SU-DHL-6 (cell line): ENCODE data around the gene TAF11L3.
"Not testable (repeated sequence)": the region's sequence is repeated elsewhere in the genome, so short reads cannot be mapped to it uniquely, and the experiment has no call there.

ENCODE experiments used
- H2AFZ ChIP-seq: fragments of 200-600 bp; sonication (generic); 2 replicates; pipeline ENCODE4 v1.6.1; 2014; ENCODE audit warnings: low read depth, mild to moderate bottlenecking, moderate library complexity, mixed read lengths, antibody characterized with exemption, low read length; ENCODE audit not compliant: severe bottlenecking
- H3F3A ChIP-seq: fragments of 200-600 bp; shearing (Covaris generic); 2 replicates; pipeline ENCODE4 v1.6.0; 2016; ENCODE audit warnings: antibody characterized with exemption, mild to moderate bottlenecking; ENCODE audit not compliant: insufficient read depth
- H3K27ac ChIP-seq: fragments of 200-600 bp; sonication (generic); 2 replicates; pipeline ENCODE4 v1.5.1; 2016; ENCODE audit warnings: low read depth, mild to moderate bottlenecking, low read length, moderate library complexity, mixed read lengths
- H3K27me3 ChIP-seq: fragments of 200-600 bp; sonication (generic), shearing (Covaris generic); 2 replicates; pipeline ENCODE4 v1.6.0; 2014; ENCODE audit warnings: mild to moderate bottlenecking, low read length
- H3K36me3 ChIP-seq: fragments of 200-600 bp; sonication (generic); 2 replicates; pipeline ENCODE4 v1.6.1; 2014; ENCODE audit warnings: mild to moderate bottlenecking, low read length, mixed read lengths
- H3K4me2 ChIP-seq: fragments of 300-600, 200-600 bp; shearing (Covaris generic), sonication (generic); 2 replicates; pipeline ENCODE4 v1.6.0; 2014; ENCODE audit warnings: low read length, low read depth, mild to moderate bottlenecking; ENCODE audit not compliant: poor library complexity, severe bottlenecking
- H3K4me3 ChIP-seq: fragments of 200-600 bp; sonication (generic); 2 replicates; pipeline ENCODE4 v1.5.1; 2014; ENCODE audit warnings: antibody characterized with exemption, low read length, mild to moderate bottlenecking, mixed read lengths; ENCODE audit not compliant: insufficient read depth, poor library complexity, severe bottlenecking
- H3K79me2 ChIP-seq: fragments of 200-600 bp; sonication (generic); 2 replicates; pipeline ENCODE4 v1.6.1; 2014; ENCODE audit warnings: mild to moderate bottlenecking, low read length, moderate library complexity; ENCODE audit not compliant: insufficient read depth
- H3K9ac ChIP-seq: fragments of 200-600 bp; sonication (generic); 2 replicates; pipeline ENCODE4 v1.7.0; 2014; ENCODE audit warnings: mild to moderate bottlenecking, low read length
- H3K9me2 ChIP-seq: fragments of 200-600 bp; sonication (generic); replicated peaks from 2 replicates; pipeline ENCODE4 v1.6.1; 2014; ENCODE audit warnings: low read length; ENCODE audit not compliant: insufficient read depth
- H3K9me3 ChIP-seq: fragments of 200-600 bp; sonication (generic); 2 replicates; pipeline ENCODE4 v1.6.1; 2014; ENCODE audit warnings: low read length, mixed read lengths; ENCODE audit not compliant: insufficient read depth
- H4K20me1 ChIP-seq: fragments of 200-600 bp; sonication (generic); 2 replicates; pipeline ENCODE4 v1.6.1; 2014; ENCODE audit warnings: low read depth, mild to moderate bottlenecking, antibody characterized with exemption, low read length, moderate library complexity, mixed read lengths
- EZH2phosphoT487 ChIP-seq: fragments of 200-600 bp; sonication (generic), shearing (Covaris generic); conservative IDR thresholded peaks from 2 replicates; pipeline ENCODE4 v1.6.1; 2018; ENCODE audit warnings: mild to moderate bottlenecking, antibody characterized with exemption, low read length, moderate library complexity, mixed read lengths
- TF ChIP-seq, protein P1 (sequence below): fragments of 200-600 bp; sonication (generic); IDR thresholded peaks from one replicate; pipeline ENCODE4 v1.5.1; 2017; ENCODE audit warnings: antibody characterized with exemption, mild to moderate bottlenecking, low read length, moderate library complexity; ENCODE audit not compliant: insufficient read depth, poor library complexity, severe bottlenecking

The TAF11L3 gene

DNA sequence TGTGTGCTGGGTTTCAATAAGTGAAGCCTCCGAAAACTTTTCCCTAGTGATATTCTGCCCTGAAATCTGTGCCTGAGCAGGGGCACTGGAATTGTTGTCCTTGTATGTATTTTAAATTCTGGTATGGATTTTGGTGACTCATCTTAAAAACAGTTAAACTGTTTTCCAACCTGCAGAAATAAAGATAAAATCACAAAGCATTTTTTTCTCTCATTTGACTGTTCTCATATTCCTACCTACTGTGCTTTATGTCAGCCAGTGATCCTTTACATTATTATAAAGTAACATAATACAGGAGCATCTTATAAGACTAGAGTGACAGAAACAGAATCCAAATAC is 31.0 kb upstream of the TAF11L3 start:
- Histone ChIP-seq H3K9ac (no peak overlapping the region), H3K27me3 (no peaks in the 10 kb centered on the region), H3K27ac (no peak overlapping the region), H3K4me2 (no peak overlapping the region), H3K9me3 (no peaks in the 10 kb centered on the region), H2AFZ (no peak overlapping the region), H3K79me2 (no peaks in the 10 kb centered on the region), H3F3A (no peaks in the 10 kb centered on the region), H4K20me1 (no peaks in the 10 kb centered on the region), H3K36me3 (no peaks in the 10 kb centered on the region), H3K4me3 (no peak overlapping the region), H3K9me2 (no peaks in the 10 kb centered on the region)
- no peak for TF ChIP-seq EZH2phosphoT487
- TF ChIP-seq, protein P1, sequence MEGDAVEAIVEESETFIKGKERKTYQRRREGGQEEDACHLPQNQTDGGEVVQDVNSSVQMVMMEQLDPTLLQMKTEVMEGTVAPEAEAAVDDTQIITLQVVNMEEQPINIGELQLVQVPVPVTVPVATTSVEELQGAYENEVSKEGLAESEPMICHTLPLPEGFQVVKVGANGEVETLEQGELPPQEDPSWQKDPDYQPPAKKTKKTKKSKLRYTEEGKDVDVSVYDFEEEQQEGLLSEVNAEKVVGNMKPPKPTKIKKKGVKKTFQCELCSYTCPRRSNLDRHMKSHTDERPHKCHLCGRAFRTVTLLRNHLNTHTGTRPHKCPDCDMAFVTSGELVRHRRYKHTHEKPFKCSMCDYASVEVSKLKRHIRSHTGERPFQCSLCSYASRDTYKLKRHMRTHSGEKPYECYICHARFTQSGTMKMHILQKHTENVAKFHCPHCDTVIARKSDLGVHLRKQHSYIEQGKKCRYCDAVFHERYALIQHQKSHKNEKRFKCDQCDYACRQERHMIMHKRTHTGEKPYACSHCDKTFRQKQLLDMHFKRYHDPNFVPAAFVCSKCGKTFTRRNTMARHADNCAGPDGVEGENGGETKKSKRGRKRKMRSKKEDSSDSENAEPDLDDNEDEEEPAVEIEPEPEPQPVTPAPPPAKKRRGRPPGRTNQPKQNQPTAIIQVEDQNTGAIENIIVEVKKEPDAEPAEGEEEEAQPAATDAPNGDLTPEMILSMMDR = no peak

- H3K4me3 ChIP-seq, H3F3A ChIP-seq, H3K9ac ChIP-seq, H3K4me2 ChIP-seq, H3K9me2 ChIP-seq, H2AFZ ChIP-seq, H3K79me2 ChIP-seq, H3K9me3 ChIP-seq, H3K27me3 ChIP-seq, H4K20me1 ChIP-seq, H3K36me3 ChIP-seq, H3K27ac ChIP-seq: not testable (repeated sequence)
These were observed 26.9 kb upstream of the TAF11L3 start for GRCh38 chr5:17491257-17491656.

DNA sequence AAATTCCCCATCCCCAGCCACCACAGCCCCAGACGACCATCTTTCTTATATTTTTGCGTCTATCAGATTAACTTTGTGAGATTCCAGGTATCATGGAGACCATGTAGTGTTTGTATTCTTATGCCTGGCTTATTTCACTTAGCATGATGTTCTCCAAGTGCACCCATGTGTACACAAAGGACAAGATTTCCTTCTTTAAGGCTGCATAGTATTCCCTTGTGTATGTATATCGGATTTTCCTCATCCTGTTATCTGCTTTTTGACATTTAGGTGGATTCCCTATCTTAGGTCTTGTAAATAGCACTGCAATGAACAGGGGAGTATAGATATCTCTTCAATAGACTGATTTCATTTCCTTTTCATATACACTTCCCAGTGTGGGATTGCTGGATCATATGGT is 25.4 kb upstream of the TAF11L3 start:
- no peaks in the 10 kb centered on the region for H4K20me1 ChIP-seq
- no peak overlapping the region for H2AFZ ChIP-seq
- no peak for TF ChIP-seq EZH2phosphoT487
- TF ChIP-seq, protein P1 = no peak
- no peak overlapping the region for H3K9ac ChIP-seq
- no peak overlapping the region for H3K27ac ChIP-seq
- no peak overlapping the region for H3K4me2 ChIP-seq
- H3K9me2 ChIP-seq = no peaks in the 10 kb centered on the region
- H3K79me2 ChIP-seq = no peaks in the 10 kb centered on the region
- no peaks in the 10 kb centered on the region for H3K27me3 ChIP-seq
- H3K36me3 ChIP-seq = no peaks in the 10 kb centered on the region
- H3K4me3 ChIP-seq = no peak overlapping the region
- no peaks in the 10 kb centered on the region for H3F3A ChIP-seq
- no peaks in the 10 kb centered on the region for H3K9me3 ChIP-seq

DNA sequence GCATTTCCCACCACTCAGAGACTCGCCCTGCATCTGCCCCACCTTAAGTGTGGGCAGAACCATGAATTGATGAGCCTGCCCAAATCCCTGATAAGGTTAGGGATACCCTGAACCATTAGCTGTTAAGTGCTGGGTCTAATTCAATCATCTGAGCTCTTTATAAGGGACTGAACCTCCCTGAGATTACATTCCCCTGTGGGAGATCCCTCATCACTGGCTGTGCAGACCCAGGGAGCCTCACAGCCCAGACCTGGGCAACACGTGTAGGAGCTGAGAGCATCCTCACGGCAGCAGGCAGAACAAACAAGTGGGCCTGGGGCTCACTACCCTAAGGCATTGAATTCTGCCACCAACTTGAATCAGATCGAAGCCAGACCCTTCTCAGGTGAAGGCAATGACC is 20.7 kb upstream of the TAF11L3 start:
- Histone ChIP-seq H3K9me2 (no peaks in the 10 kb centered on the region), H4K20me1 (no peaks in the 10 kb centered on the region), H3K4me2 (no peak overlapping the region), H3K36me3 (no peaks in the 10 kb centered on the region), H2AFZ (no peak overlapping the region), H3K4me3 (no peak overlapping the region), H3K27me3 (no peaks in the 10 kb centered on the region), H3F3A (no peaks in the 10 kb centered on the region), H3K9ac (no peak overlapping the region), H3K27ac (no peak overlapping the region), H3K9me3 (no peaks in the 10 kb centered on the region), H3K79me2 (no peaks in the 10 kb centered on the region)
- no peak for TF ChIP-seq EZH2phosphoT487
- TF ChIP-seq, protein P1 = no peak

GRCh38 chr5:17497931-17498330 is 20.2 kb upstream of the TAF11L3 start, which contains the start of gene TAF11L2:
Gene TAF11L2, plus strand, starts transcription at chr5:17498231.
- H3K9ac ChIP-seq, H3K36me3 ChIP-seq, H3K4me2 ChIP-seq: not testable (repeated sequence)

More at GRCh38 chr5:17497931-17498330, 20.2 kb upstream of the TAF11L3 start, which contains the start of gene TAF11L2:
- not testable (repeated sequence) for H2AFZ ChIP-seq, H4K20me1 ChIP-seq, H3K79me2 ChIP-seq, H3K9me2 ChIP-seq, H3K27me3 ChIP-seq, H3K4me3 ChIP-seq, H3F3A ChIP-seq, H3K9me3 ChIP-seq, H3K27ac ChIP-seq
